Smooth muscle cell (in vitro differentiated cells): Measurements from ENCODE around the gene KCNIP3. TPM values are rescaled to one million over a fixed set of nuclear protein-coding genes. Genes with fewer than 3 reads are reported as not detected.

Source experiments
- DNase-seq: peaks from one replicate; lab custom pipeline; 2025; ENCODE audit not compliant: unreplicated experiment; lab: John Stamatoyannopoulos, UW
- H2AFZ ChIP-seq: fragments of 200-600 bp; sonication (generic); 2 replicates; pipeline ENCODE4 v1.6.0; 2016; ENCODE audit warnings: antibody characterized with exemption, low read depth, mild to moderate bottlenecking
- H3F3A ChIP-seq: fragments of 200-600 bp; sonication (generic); 2 replicates; pipeline ENCODE4 v1.6.0; 2017; ENCODE audit warnings: antibody characterized with exemption, low read depth
- H3K27ac ChIP-seq: fragments of 200-600 bp; sonication (generic); 2 replicates; pipeline ENCODE4 v1.5.1; 2016; ENCODE audit warnings: low read depth, mild to moderate bottlenecking
- H3K27me3 ChIP-seq: fragments of 200-600 bp; sonication (generic); 2 replicates; pipeline ENCODE4 v1.6.1; 2016; ENCODE audit warnings: low read depth, mild to moderate bottlenecking
- H3K36me3 ChIP-seq: fragments of 200-600 bp; sonication (generic); 2 replicates; pipeline ENCODE4 v1.5.1; 2016; ENCODE audit warnings: low read depth
- H3K4me1 ChIP-seq: fragments of 200-600 bp; sonication (generic); 2 replicates; pipeline ENCODE4 v1.5.1; 2016; ENCODE audit warnings: low read depth
- H3K4me2 ChIP-seq: fragments of 200-600 bp; sonication (generic); 2 replicates; pipeline ENCODE4 v1.6.0; 2016; ENCODE audit warnings: mild to moderate bottlenecking
- H3K4me3 ChIP-seq: fragments of 200-600 bp; sonication (generic); 2 replicates; pipeline ENCODE4 v1.5.1; 2016; ENCODE audit warnings: mild to moderate bottlenecking
- H3K79me2 ChIP-seq: fragments of 200-600 bp; sonication (generic); 2 replicates; pipeline ENCODE4 v1.6.0; 2016; ENCODE audit warnings: low read depth, mild to moderate bottlenecking
- H3K9ac ChIP-seq: fragments of 200-600 bp; sonication (generic); 2 replicates; pipeline ENCODE4 v1.6.0; 2016; ENCODE audit warnings: low read depth
- H3K9me3 ChIP-seq: fragments of 200-600 bp; sonication (generic); replicated peaks from 2 replicates; pipeline ENCODE4 v1.5.1; 2016; ENCODE audit warnings: low read depth
- H4K20me1 ChIP-seq: fragments of 200-600 bp; sonication (generic); 2 replicates; pipeline ENCODE4 v1.6.0; 2016; ENCODE audit warnings: low read depth
- CTCF ChIP-seq: fragments of 200-600 bp; sonication (generic); IDR thresholded peaks from 2 replicates; pipeline ENCODE4 v1.5.1; 2017; ENCODE audit warnings: borderline replicate concordance, mild to moderate bottlenecking, antibody characterized with exemption; ENCODE audit not compliant: insufficient read depth, poor library complexity, severe bottlenecking
- whole genome bisulfite sequencing: methylation state at CpG from one replicate; pipeline ENCODE4 v1.1.7; 2016; ENCODE audit warnings: low lambda C conversion rate; 5-methylcytosine and 5-hydroxymethylcytosine counted together
- polyA plus RNA-seq: library from polyadenylated mRNA; unstranded; fragments of >200 nt; fragmentation: Nextera tagmentation; extraction: Ambion mirVana; gene quantifications from 2 replicates; pipeline ENCODE4 v1.2.1, GENCODE V29; 2016
- total RNA-seq: library from RNA; depleted of rRNA; stranded (reverse); fragments of >200 nt; gene quantifications from 2 replicates; pipeline ENCODE4 v1.2.3, GENCODE V29; 2014

The KCNIP3 gene
- total and polyA plus RNA-seq, 2 experiments from 2014 or later, result 1.1 to 7.6 TPM

GRCh38 chr2:95320344-95320712 is 23.2 kb downstream of the KCNIP3 start:
- Histone ChIP-seq H3K27me3 (no peaks in the 10 kb centered on the region), H3K4me2 (no peak overlapping the region), H3K4me3 (no peak overlapping the region), H3K9ac (no peak overlapping the region), H3F3A (no peaks in the 10 kb centered on the region), H2AFZ (no peak overlapping the region), H3K27ac (no peak overlapping the region), H3K4me1 (no peaks in the 10 kb centered on the region), H3K79me2 (no peaks in the 10 kb centered on the region), H3K9me3 (no peaks in the 10 kb centered on the region), H3K36me3 (no peaks in the 10 kb centered on the region), H4K20me1 (no peaks in the 10 kb centered on the region)
- WGBS, result 83% methylated on average over 5 of the region's 11 CpGs
- no peak for TF ChIP-seq CTCF
- DNase-seq, result no peak

GRCh38 chr2:95320986-95321767 is 24.0 kb downstream of the KCNIP3 start:
- no peak overlapping the region for H3K27ac ChIP-seq

GRCh38 chr2:95323347-95324155 is 26.4 kb downstream of the KCNIP3 start:
- no peaks in the 10 kb centered on the region for H3K36me3 ChIP-seq
- WGBS, result 70% methylated on average over 25 of the region's 26 CpGs
- no peaks in the 10 kb centered on the region for H3K27me3 ChIP-seq
- H3F3A ChIP-seq, result no peaks in the 10 kb centered on the region
- H3K9ac ChIP-seq, result no peak overlapping the region
- no peak for DNase-seq
- H3K4me3 ChIP-seq, result no peak overlapping the region
- no peaks in the 10 kb centered on the region for H4K20me1 ChIP-seq
- H3K9me3 ChIP-seq, result no peaks in the 10 kb centered on the region
- peak; percentile 25 for TF ChIP-seq CTCF
- no peak overlapping the region for H3K27ac ChIP-seq
- H3K4me1 ChIP-seq, result no peaks in the 10 kb centered on the region
- no peak overlapping the region for H3K4me2 ChIP-seq
- no peak overlapping the region for H2AFZ ChIP-seq
- no peaks in the 10 kb centered on the region for H3K79me2 ChIP-seq

More at GRCh38 chr2:95320986-95321767, 24.0 kb downstream of the KCNIP3 start:
- Histone ChIP-seq H3K79me2 (no peaks in the 10 kb centered on the region), H3F3A (no peaks in the 10 kb centered on the region), H3K4me3 (no peak overlapping the region), H2AFZ (no peak overlapping the region), H3K9me3 (no peaks in the 10 kb centered on the region), H3K4me1 (no peaks in the 10 kb centered on the region), H4K20me1 (no peaks in the 10 kb centered on the region), H3K4me2 (no peak overlapping the region), H3K9ac (no peak overlapping the region), H3K36me3 (no peaks in the 10 kb centered on the region), H3K27me3 (no peaks in the 10 kb centered on the region)
- TF ChIP-seq CTCF, result no peak
- no peak for DNase-seq
- WGBS, result 83% methylated on average over 17 of the region's 18 CpGs
